HG03565 (cell line): ENCODE measurements around the gene SERPINI1.

Source experiments
- ATAC-seq: cut with Tn5 transposase; IDR thresholded peaks from one replicate; pipeline ENCODE4 v1.9.1; 2021; ENCODE audit warnings: mild to moderate bottlenecking, moderate library complexity; ENCODE audit not compliant: unreplicated experiment

The SERPINI1 gene

DNA sequence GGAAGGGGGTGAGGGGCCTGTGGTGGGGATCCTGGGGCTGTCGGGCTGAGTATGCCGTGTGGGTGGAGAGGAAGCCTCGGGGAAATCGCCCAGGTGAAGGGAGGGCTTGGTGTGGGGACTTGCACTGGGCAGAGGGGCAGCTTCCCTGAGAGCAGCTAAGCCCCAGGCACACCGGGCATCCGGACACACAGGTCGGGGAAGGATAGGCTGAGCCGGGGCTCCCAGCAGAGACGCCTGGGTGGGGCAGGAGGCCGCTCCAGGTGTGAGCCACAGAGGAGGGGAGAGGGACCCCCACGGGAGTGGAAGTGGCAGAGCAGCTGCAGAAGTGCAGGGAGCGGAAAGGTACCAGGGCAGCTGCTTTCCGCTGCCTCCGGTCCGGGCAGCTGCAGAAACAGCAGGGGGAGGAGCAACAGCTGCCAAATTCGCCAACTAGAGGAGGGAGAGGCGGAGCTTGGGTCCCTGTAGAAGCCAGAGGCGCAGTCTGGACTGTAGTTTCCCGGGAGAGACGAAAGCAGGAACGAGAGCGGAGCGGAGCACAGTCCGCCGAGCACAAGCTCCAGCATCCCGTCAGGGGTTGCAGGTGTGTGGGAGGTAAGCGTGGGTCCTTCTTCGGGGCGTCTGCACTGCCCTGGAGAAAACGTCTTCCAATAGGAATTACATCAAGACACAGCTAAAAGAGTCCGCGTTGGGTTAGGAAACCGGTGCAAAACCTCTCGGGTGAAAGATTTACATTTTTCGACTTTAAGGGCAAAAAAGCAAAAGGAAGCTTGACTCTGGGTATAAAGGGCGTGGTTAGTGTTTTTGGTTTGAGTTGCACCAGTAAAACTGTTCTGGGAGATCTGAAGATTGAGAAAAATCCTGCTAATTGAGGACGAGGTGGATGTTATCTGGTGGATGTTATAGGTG, at the start of gene SERPINI1:
SERPINI1 (plus strand) TSS at position 489 of the 906 bp plus-strand sequence. CDS start 53,408 bp downstream, outside the sequence.
- ATAC-seq: peak; percentile 50

- ATAC-seq: peak; percentile 100
These were observed 44.2 kb upstream of the SERPINI1 start for GRCh38 chr3:167691366-167691765.

- no peak for ATAC-seq
These were observed 41.4 kb upstream of the SERPINI1 start for GRCh38 chr3:167694121-167694520.

- no peak for ATAC-seq
These were observed 35.5 kb upstream of the SERPINI1 start for GRCh38 chr3:167700046-167700445.

GRCh38 chr3:167700926-167701325, 34.6 kb upstream of the SERPINI1 start:
- no peak for ATAC-seq

DNA sequence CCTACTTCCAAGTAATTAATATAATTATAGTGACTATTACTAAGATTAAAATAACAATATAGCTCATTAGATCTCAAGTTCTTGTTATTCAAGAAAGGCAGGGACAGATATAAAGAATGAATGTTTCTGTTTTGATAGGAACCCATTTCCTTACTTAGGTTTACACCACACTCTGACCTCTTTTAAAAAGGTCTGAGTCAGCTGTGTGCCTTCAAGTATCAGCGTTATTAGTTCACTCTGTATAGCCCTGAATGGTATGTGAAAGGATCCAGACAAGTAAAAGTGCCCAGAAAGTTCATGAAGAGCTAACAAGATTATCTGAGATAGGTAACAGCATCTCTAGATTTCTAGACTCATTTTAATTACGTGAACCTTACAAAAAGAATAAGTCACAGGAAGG, 29.7 kb upstream of the SERPINI1 start:
- ATAC-seq: no peak

DNA sequence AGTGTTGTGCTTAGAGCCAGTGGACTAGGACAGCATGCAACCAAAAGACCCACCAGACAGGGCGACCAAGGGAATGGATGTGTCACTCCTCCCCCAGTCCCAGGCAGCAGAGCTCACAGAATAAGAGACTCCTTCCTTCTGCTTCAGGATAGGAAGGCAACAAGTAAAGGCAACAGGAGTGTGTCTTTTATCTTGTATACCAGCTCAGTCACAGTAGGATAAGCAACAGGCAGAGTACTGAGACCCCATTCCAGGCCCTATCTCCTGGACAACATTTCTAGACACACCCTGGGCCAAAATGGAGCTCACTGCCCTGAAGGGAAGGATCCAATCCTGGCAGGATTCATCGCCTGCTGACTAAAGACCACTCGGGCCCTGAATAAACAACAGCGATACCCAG, 25.8 kb upstream of the SERPINI1 start:
- no peak for ATAC-seq

GRCh38 chr3:167710552-167710951, 25.0 kb upstream of the SERPINI1 start:
- ATAC-seq: no peak

DNA sequence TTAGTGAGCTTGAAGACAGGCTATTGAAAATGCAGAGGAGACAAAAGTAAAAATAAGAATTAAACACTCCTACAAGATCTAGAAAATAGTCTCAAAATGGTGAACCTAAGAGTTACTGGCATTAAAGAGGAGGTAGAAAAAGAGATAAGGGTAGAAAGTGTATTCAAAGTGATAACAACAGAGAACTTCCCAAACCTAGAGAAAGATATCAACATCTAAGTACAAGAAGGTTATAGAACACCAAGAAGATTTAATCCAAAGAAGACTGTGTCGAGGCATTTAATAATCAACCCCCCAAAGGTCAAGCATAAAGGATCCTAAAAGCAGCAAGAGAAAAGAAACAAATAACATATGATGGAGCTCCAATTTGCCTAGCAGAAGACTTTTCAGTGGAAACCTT, 24.1 kb upstream of the SERPINI1 start:
- no peak for ATAC-seq

GRCh38 chr3:167712445-167712844, 23.1 kb upstream of the SERPINI1 start:
- ATAC-seq: no peak

GRCh38 chr3:167714871-167715270, 20.6 kb upstream of the SERPINI1 start:
- no peak for ATAC-seq

DNA sequence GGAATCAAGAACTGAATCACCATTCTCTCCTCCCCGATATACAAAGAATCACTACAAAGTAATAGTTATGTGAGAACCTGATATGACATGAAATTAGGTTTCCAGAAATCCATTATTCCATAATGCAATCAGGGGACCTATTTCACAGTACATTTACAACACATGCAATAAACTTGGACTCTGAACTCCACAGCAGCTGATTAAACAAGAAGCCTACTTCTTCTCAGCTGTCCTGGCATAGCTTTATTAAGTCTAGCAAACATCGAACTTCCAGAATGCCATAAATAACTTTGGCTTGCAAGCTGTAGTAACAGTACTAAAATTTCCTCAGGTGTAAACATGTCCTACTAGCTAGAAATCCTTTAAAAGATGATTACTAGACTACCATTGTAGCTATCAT, 18.6 kb upstream of the SERPINI1 start:
- no peak for ATAC-seq

- no peak for ATAC-seq
These were observed 16.9 kb upstream of the SERPINI1 start for GRCh38 chr3:167718582-167718981.

DNA sequence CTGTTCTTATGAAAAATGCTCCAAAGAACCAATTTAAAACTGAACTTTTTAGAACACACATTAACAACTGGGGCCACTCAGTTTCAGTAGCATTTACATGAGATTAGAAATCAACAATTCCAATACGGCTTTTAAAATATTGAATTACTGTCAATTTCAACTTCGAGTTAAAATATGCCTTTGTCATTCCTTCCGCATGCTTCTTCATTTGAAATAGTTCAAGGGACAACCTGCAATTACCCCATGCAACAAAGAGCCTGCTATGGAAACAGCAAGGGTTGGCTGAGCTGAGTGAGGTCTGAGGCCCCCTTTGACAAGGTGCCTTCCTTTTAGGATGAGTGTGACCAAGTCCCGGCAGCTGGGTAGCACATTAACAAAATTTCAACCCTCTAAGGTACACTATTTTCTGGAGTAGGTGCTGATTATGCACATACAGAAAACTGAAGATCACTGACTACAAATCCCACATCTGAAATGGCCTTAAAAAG, 12.5 kb upstream of the SERPINI1 start:
- no peak for ATAC-seq

GRCh38 chr3:167723872-167724271, 11.6 kb upstream of the SERPINI1 start:
- no peak for ATAC-seq

- no peak for ATAC-seq
These were observed 7.3 kb upstream of the SERPINI1 start for GRCh38 chr3:167728176-167728575.

DNA sequence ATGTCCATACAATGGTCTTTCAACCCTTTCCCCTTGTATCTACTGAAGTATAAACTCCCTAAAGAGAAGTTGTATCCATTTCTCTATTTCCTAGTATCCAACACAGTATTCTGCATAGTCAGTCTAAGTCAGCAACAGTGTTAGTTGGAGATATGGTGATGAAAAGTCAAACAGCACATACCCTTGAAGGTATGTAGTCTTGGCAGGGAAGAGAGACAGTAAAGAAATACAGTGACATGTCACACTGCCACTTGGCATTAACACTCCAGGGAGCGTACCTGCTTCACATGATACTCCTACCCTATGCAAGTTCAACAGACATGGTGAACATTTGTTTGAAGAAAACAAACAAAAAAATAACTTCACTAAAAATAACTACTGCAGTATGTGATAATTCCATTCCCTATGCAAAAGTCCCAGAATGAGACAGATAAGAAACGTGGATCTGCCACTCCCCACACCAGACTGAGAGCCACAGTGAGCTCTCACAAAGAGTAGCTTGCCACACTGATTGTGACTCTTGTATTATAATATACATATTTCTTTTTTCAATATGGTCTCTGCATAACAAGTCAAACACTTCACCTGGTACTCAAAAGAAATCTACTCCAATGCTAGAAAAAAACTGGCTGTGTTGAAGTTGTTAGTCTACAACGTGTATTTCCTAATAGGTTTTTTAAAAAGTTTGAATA, 6.7 kb upstream of the SERPINI1 start:
- no peak for ATAC-seq

DNA sequence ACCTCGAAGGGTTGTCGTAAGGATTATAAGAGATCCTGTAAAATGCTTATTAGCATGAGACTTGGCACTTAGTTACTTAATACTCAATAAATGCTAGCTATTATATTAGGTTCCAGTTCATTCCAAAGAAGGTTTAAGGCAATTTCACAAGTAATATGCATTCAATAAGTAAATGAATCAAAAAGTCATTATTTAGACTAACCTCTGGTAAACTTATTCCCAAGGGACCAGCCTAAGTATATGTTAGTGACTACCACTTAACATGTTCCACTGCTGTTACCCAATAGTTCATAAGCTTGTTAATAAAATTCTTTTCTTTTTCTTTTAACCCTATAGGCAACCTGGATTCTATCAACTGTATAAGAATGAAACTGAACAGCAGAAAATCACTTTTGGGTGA, 5.9 kb upstream of the SERPINI1 start:
- no peak for ATAC-seq

- ATAC-seq: no peak
These were observed 4.1 kb upstream of the SERPINI1 start for GRCh38 chr3:167731393-167731792.

DNA sequence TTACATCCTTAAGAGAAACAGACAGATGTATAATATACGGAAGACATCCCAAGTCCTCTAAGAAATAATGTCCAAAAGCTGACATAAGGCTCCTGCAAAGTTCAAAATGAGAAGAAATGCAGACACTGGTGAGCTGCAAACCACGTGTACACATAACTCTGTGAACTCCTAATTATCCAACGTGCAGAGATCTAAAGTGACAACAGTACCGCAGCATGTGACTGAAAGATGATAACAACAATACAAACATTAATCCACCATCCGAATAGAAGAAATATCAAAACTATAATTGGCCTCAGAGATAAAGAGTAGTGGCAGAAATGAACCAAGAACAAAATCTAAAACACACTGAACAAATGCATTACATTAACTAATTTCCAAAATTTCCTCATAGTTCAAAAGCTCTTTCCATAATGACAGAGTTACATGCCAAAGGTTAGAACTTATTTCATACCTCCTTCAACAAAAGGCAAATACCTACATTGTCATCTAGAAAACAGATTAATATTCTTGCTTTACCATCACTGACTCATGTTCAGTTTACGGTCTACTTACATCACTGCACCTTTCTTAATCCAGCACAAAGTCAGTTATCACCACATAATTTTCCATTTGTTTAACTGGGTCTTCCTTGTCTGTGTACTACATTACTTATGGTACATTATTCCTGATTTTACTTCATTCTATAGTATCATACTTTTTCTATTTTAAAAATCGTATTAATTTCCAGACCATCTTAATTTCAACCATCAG, 3.0 kb upstream of the SERPINI1 start:
- no peak for ATAC-seq

DNA sequence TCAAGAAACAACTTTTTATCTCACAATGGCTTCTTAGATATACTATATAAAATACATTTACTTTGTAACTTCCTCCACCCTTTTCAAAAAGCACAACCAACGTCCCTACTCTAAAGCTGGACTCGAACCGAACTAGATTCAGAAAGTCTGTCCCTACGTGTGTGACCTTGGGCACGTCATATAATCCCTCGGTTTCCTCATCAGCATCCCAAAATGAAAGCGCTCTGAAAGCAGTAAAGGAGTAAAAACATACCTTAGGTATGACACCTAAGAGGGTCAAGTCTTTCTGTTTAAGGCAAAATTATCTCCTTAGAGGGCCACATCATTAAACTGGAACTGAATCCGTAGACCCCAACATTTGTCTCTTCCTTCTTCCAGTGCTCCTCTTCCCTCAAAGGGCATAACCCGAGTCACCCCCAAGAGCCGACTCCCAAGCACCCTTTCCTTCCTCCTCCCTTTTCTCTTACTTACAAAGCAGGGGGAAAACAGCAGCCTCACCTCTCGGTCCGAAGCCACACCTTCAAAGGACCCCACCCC, 1.5 kb upstream of the SERPINI1 start:
- ATAC-seq: no peak
